ENCODE data around the gene MISFA. TPM values are rescaled to one million over a fixed set of nuclear protein-coding genes. Genes with fewer than 3 reads are reported as not detected.

MISFA gene
- total and polyA plus RNA-seq, 2 of the 4 experiments (the other 2 are of a cell fraction) = 0.38 TPM; not detected in 1

DNA sequence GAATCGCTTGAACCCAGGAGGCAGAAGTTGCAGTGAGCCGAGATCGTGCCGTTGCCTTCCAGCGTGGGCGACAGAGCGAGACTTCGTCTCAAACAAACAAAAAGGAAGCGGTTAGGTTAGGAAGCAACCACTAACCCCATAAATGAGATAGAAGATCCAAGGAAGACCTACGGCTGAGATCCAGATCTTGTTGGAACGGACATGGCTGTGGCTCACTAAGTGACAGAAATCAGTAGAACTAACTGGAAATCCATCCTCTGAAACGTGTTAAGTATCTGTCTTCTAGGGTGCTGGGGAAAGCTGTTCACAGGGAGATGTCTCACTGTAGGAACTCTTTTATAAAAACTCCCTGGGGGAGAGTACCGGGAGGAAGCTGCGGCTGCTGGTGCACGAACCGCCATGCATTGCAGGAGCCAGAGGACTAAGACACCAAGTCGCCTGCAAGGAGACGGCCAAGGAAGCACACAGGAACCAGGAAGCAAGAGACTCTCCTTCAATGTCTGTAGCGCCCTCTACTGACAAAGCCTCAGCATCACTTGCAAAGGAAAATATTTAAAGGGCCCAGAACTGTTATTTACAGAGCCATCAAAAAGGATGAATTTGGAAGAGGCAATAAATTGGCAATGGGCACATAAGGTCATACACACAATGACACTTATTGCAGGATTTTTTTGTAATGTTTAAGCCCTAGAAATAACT, 51.4 kb downstream of the MISFA start:
- H3K9ac ChIP-seq (ENCODE audit: low read depth, low read length) = no peak overlapping the region
- no peak overlapping the region for H3K4ac ChIP-seq (ENCODE audit: low read depth, low read length)
- POLR2A ChIA-PET (ENCODE audit: unreplicated experiment) = no interaction called here
- peak; percentile 69 for DNase-seq
- no peaks in the 10 kb centered on the region for H3K79me1 ChIP-seq (ENCODE audit: low read depth in 1 of 2, low read length in 2 of 2)
- H3K56ac ChIP-seq (ENCODE audit: extremely low read depth, insufficient read depth, low read length) = no peak overlapping the region
- WGBS, 2 experiments (ENCODE audit: extremely low coverage in 2 of 2, insufficient read length in 1 of 2) = 65% methylated on average over 4 of the region's 19 CpGs; no CpG with 5 or more reads in 1 of the 2 experiments
- H3K27me3 ChIP-seq (ENCODE audit: control insufficient read depth, insufficient read depth, low read length) = no peaks in the 10 kb centered on the region
- BruUV-seq (replicated peaks) = no TSS peak
- H3K4me2 ChIP-seq (ENCODE audit: low read depth, low read length) = no peak overlapping the region
- no peak overlapping the region for H4K91ac ChIP-seq (ENCODE audit: insufficient read depth, low read depth, low read length)
- no peak overlapping the region for H2BK120ac ChIP-seq (ENCODE audit: low read depth, low read length)
- H2AK9ac ChIP-seq (replicated peaks; ENCODE audit: low read depth, low read length, poor library complexity) = no peak overlapping the region
- H3K4me1 ChIP-seq (ENCODE audit: control insufficient read depth, insufficient read depth, low read length) = no peaks in the 10 kb centered on the region
- ATAC-seq (ENCODE audit: low read depth) = peak; percentile 83
- H3K36me3 ChIP-seq (ENCODE audit: control insufficient read depth, insufficient read depth, low read length) = no peaks in the 10 kb centered on the region
- dilution Hi-C loops (cut with HindIII; ENCODE audit: low sequenced_read_pairs, unreplicated experiment) (no loop called here), intact Hi-C loops (cut with micrococcal nuclease) (loop anchor here (1.0 to 2.0 kb wide), 2 partner anchors 111 to 408 kb away; no protein-coding TSS in a partner anchor), in situ Hi-C loops (cut with MboI; ENCODE audit: low sequenced_read_pairs) (no loop called here)
- no peaks in the 10 kb centered on the region for H4K20me1 ChIP-seq (ENCODE audit: insufficient read depth, low read length)
- TF ChIP-seq, protein P1, sequence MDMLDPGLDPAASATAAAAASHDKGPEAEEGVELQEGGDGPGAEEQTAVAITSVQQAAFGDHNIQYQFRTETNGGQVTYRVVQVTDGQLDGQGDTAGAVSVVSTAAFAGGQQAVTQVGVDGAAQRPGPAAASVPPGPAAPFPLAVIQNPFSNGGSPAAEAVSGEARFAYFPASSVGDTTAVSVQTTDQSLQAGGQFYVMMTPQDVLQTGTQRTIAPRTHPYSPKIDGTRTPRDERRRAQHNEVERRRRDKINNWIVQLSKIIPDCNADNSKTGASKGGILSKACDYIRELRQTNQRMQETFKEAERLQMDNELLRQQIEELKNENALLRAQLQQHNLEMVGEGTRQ (IDR thresholded peaks at IDR 0.05; ENCODE audit: low read depth, low read length) = no peak
- no peak for TF ChIP-seq POLR2A (IDR thresholded peaks at IDR 0.05; ENCODE audit: low read depth, low read length)
- TF ChIP-seq FOS (IDR thresholded peaks at IDR 0.05; ENCODE audit: low read depth, low read length) = no peak
- TF ChIP-seq RAD21 (IDR thresholded peaks at IDR 0.05; ENCODE audit: low read length) = peak; percentile 75
- TF ChIP-seq MXI1 (IDR thresholded peaks at IDR 0.05; ENCODE audit: borderline replicate concordance, low read depth, low read length) = no peak
- no peak for TF ChIP-seq NFE2L2 (IDR thresholded peaks at IDR 0.05; ENCODE audit: low read depth, low read length)
- TF ChIP-seq, protein P2, sequence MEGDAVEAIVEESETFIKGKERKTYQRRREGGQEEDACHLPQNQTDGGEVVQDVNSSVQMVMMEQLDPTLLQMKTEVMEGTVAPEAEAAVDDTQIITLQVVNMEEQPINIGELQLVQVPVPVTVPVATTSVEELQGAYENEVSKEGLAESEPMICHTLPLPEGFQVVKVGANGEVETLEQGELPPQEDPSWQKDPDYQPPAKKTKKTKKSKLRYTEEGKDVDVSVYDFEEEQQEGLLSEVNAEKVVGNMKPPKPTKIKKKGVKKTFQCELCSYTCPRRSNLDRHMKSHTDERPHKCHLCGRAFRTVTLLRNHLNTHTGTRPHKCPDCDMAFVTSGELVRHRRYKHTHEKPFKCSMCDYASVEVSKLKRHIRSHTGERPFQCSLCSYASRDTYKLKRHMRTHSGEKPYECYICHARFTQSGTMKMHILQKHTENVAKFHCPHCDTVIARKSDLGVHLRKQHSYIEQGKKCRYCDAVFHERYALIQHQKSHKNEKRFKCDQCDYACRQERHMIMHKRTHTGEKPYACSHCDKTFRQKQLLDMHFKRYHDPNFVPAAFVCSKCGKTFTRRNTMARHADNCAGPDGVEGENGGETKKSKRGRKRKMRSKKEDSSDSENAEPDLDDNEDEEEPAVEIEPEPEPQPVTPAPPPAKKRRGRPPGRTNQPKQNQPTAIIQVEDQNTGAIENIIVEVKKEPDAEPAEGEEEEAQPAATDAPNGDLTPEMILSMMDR (conservative IDR thresholded peaks at IDR 0.05; ENCODE audit: low read depth, low read length) = peak; percentile 69
- no peak for TF ChIP-seq RCOR1 (IDR thresholded peaks at IDR 0.05; ENCODE audit: insufficient replicate concordance, low read length)
- TF ChIP-seq BHLHE40 (IDR thresholded peaks at IDR 0.05; ENCODE audit: low read depth, low read length) = no peak
- no peak for TF ChIP-seq CHD1 (IDR thresholded peaks at IDR 0.05; ENCODE audit: low read depth, low read length)
- TF ChIP-seq RFX5 (IDR thresholded peaks at IDR 0.05; ENCODE audit: low read depth, low read length) = no peak
- TF ChIP-seq SMC3 (IDR thresholded peaks at IDR 0.05; ENCODE audit: low read depth, low read length) = peak; percentile 59
- TF ChIP-seq, protein P3, sequence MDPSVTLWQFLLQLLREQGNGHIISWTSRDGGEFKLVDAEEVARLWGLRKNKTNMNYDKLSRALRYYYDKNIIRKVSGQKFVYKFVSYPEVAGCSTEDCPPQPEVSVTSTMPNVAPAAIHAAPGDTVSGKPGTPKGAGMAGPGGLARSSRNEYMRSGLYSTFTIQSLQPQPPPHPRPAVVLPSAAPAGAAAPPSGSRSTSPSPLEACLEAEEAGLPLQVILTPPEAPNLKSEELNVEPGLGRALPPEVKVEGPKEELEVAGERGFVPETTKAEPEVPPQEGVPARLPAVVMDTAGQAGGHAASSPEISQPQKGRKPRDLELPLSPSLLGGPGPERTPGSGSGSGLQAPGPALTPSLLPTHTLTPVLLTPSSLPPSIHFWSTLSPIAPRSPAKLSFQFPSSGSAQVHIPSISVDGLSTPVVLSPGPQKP (IDR thresholded peaks at IDR 0.05; ENCODE audit: borderline replicate concordance, low read depth, low read length) = no peak
- no peak overlapping the region for H4K5ac ChIP-seq (ENCODE audit: low read depth, low read length)
- no peaks in the 10 kb centered on the region for H3K9me3 ChIP-seq (ENCODE audit: control insufficient read depth, insufficient read depth, low read length)
- no peak overlapping the region for H3K14ac ChIP-seq (replicated peaks; ENCODE audit: low read depth, low read length)
- no peaks in the 10 kb centered on the region for H3K9me1 ChIP-seq (ENCODE audit: insufficient read depth, low read length)
- CTCF ChIA-PET = interaction anchor here (0.9 kb wide), 1 partner anchor 407 kb away, joined by 4 read pairs; no protein-coding TSS in a partner anchor
- peak overlapping the region; percentile 15 for H2AFZ ChIP-seq (replicated peaks; ENCODE audit: low read length, poor library complexity)
- H3K27ac ChIP-seq (ENCODE audit: insufficient read depth, low read length) = no peak overlapping the region
- H2BK15ac ChIP-seq (ENCODE audit: low read depth, low read length) = no peak overlapping the region
- no peak overlapping the region for H2BK20ac ChIP-seq (ENCODE audit: low read depth, low read length)
- no peak overlapping the region for H2AK5ac ChIP-seq (ENCODE audit: low read depth, low read length)
- H4K8ac ChIP-seq (ENCODE audit: low read depth in 2 of 2, low read length in 2 of 2) = peak overlapping the region in 1 of 2 experiments; percentile 40; a peak in 1 of 4 replicates
- H3K18ac ChIP-seq (ENCODE audit: low read depth, low read length) = no peak overlapping the region
- H2BK5ac ChIP-seq (ENCODE audit: low read depth, low read length, poor library complexity, severe bottlenecking) = no peak overlapping the region
- no peak overlapping the region for H3K4me3 ChIP-seq (ENCODE audit: insufficient read depth, low read depth, low read length)
- H3K23ac ChIP-seq (ENCODE audit: low read depth, low read length) = no peak overlapping the region
